PFSK-1 (cell line): ENCODE data around the gene REC8.

Source experiments
- FOXP2 ChIP-seq: optimal IDR thresholded peaks from 2 replicates; pipeline ENCODE3; 2011; ENCODE audit warnings: borderline replicate concordance, control low read depth, inconsistent platforms; ENCODE audit not compliant: insufficient read depth; ENCODE audit errors: extremely low read length, extremely low read depth
- POLR2AphosphoS5 ChIP-seq: IDR thresholded peaks from 2 replicates; pipeline ENCODE4 v1.6.1; 2012; ENCODE audit warnings: low read depth, mild to moderate bottlenecking, control low read depth, low read length, moderate library complexity
- SIN3A ChIP-seq: IDR thresholded peaks from 2 replicates; pipeline ENCODE4 v1.6.1; 2012; ENCODE audit warnings: mild to moderate bottlenecking, low read length, moderate library complexity, borderline replicate concordance; ENCODE audit not compliant: insufficient read depth
- TAF1 ChIP-seq: IDR thresholded peaks from 2 replicates; pipeline ENCODE4 v1.6.1; 2012; ENCODE audit warnings: low read length, control low read depth, borderline replicate concordance; ENCODE audit not compliant: insufficient read depth
- TF ChIP-seq, protein P1 (sequence below), 2 experiments: IDR thresholded peaks; 2 replicates each; pipeline versions ENCODE4 v1.6.1 to v1.8.0; 2011 to 2012; ENCODE audit warnings: low read depth in 2 of 2, low read length in 2 of 2, control low read depth in 1 of 2, inconsistent platforms in 1 of 2, mild to moderate bottlenecking in 1 of 2, moderate library complexity in 1 of 2; ENCODE audit not compliant: insufficient read depth in 1 of 2

Gene REC8

GRCh38 chr14:24185741-24186140 is 13.9 kb downstream of the REC8 start:
- TF ChIP-seq TAF1 (no peak), SIN3A (no peak), POLR2AphosphoS5 (no peak), FOXP2 (no peak)
- TF ChIP-seq, protein P1, sequence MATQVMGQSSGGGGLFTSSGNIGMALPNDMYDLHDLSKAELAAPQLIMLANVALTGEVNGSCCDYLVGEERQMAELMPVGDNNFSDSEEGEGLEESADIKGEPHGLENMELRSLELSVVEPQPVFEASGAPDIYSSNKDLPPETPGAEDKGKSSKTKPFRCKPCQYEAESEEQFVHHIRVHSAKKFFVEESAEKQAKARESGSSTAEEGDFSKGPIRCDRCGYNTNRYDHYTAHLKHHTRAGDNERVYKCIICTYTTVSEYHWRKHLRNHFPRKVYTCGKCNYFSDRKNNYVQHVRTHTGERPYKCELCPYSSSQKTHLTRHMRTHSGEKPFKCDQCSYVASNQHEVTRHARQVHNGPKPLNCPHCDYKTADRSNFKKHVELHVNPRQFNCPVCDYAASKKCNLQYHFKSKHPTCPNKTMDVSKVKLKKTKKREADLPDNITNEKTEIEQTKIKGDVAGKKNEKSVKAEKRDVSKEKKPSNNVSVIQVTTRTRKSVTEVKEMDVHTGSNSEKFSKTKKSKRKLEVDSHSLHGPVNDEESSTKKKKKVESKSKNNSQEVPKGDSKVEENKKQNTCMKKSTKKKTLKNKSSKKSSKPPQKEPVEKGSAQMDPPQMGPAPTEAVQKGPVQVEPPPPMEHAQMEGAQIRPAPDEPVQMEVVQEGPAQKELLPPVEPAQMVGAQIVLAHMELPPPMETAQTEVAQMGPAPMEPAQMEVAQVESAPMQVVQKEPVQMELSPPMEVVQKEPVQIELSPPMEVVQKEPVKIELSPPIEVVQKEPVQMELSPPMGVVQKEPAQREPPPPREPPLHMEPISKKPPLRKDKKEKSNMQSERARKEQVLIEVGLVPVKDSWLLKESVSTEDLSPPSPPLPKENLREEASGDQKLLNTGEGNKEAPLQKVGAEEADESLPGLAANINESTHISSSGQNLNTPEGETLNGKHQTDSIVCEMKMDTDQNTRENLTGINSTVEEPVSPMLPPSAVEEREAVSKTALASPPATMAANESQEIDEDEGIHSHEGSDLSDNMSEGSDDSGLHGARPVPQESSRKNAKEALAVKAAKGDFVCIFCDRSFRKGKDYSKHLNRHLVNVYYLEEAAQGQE (IDR thresholded peaks at IDR 0.05; ENCODE audit: insufficient read depth in 1 of 2, low read depth in 2 of 2, low read length in 2 of 2), result no peak

GRCh38 chr14:24186831-24187538 is 15.1 kb downstream of the REC8 start:
- TF ChIP-seq, protein P1 (IDR thresholded peaks at IDR 0.05; ENCODE audit: insufficient read depth in 1 of 2, low read depth in 2 of 2, low read length in 2 of 2), result no peak
- TF ChIP-seq SIN3A (no peak), FOXP2 (no peak), POLR2AphosphoS5 (no peak), TAF1 (no peak)

- TF ChIP-seq FOXP2 (no peak), POLR2AphosphoS5 (no peak), TAF1 (no peak), SIN3A (no peak)
- TF ChIP-seq, protein P1 (IDR thresholded peaks at IDR 0.05; ENCODE audit: insufficient read depth in 1 of 2, low read depth in 2 of 2, low read length in 2 of 2), result no peak
Observed at GRCh38 chr14:24187539-24187915, 15.6 kb downstream of the REC8 start.

DNA sequence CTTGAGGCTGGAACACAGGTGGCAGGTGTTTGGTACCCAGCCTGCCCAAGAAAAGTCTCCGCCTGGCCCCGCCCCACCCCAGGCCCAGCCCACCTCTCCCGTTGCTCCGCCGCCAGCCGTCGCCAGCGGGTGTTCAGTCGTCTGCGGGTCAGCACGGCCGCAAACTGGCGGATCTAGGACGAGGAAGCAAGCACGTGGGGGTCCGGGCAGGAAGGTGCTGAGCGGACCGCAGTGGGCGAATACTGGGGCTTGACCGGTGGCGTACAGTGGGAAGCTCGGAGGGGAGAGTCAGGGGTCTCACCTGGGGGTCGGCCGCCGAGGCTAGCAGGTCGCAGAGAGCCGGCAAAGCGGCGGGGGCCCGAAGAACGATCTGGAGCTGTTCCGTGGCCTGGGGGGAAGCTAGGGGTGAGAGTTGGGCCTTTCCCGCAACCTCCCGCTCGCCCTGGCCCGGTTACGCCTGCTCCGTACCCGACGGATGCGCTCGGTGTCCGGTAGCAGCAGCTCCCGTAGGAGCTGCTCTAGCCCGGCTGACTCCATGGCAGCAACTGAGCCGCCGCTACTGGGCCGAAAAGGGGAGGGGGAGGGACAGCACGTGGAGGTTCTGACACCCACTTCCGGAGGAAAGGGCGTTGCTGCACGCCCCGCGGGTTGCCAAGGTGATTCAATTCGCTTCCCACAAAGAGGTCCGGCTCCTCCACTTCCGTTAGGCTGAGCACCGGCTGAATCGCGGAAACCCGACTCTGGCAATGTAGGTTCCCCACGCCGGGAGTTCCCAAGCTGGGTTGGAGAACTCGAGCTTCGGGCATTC is 16.6 kb downstream of the REC8 start, which contains the start of gene IPO4:
Gene IPO4, minus strand, starts transcription at position 566 of the 808 bp plus-strand sequence. Its CDS starts 29 bp downstream, at position 537.
- TF ChIP-seq, protein P1 (IDR thresholded peaks at IDR 0.05; ENCODE audit: insufficient read depth in 1 of 2, low read depth in 2 of 2, low read length in 2 of 2), result no peak
- TF ChIP-seq FOXP2, result no peak
- peak; percentile 93 for TF ChIP-seq POLR2AphosphoS5
- peak; percentile 98 for TF ChIP-seq SIN3A
- TF ChIP-seq TAF1, result peak; percentile 78; the same call in 1 of the 2 replicates
